Measurements from ENCODE around the gene KLHL3.
"Not testable (repeated sequence)": the region's sequence is repeated elsewhere in the genome, so short reads cannot be mapped to it uniquely, and the experiment has no call there.

The KLHL3 gene

GRCh38 chr5:137665678-137666460 lies 70.0 kb downstream of the KLHL3 start:
- DNase-seq, result peak; percentile 11

- DNase-seq, result peak; percentile 40
Observed at GRCh38 chr5:137660349-137660817, 75.5 kb downstream of the KLHL3 start.

- DNase-seq, result no peak
Observed at GRCh38 chr5:137659209-137659608, 76.7 kb downstream of the KLHL3 start.

GRCh38 chr5:137658324-137658723 lies 77.6 kb downstream of the KLHL3 start:
- no peak for DNase-seq

- no peak for DNase-seq
Observed at GRCh38 chr5:137657073-137657472, 78.8 kb downstream of the KLHL3 start.

- no peak for DNase-seq
Observed at GRCh38 chr5:137656558-137656957, 79.3 kb downstream of the KLHL3 start.

- DNase-seq, result no peak
Observed at GRCh38 chr5:137651022-137651421, 84.9 kb downstream of the KLHL3 start.

GRCh38 chr5:137649228-137649935 lies 86.5 kb downstream of the KLHL3 start:
- DNase-seq, result no peak

GRCh38 chr5:137648361-137648760 lies 87.5 kb downstream of the KLHL3 start:
- no peak for DNase-seq

- DNase-seq, result no peak
Observed at GRCh38 chr5:137647401-137647800, 88.5 kb downstream of the KLHL3 start.

- no peak for DNase-seq
Observed at GRCh38 chr5:137646761-137647160, 89.1 kb downstream of the KLHL3 start.

GRCh38 chr5:137643081-137643480 lies 92.8 kb downstream of the KLHL3 start:
- not testable (repeated sequence) for DNase-seq

GRCh38 chr5:137642091-137642490 lies 93.8 kb downstream of the KLHL3 start:
- no peak for DNase-seq

GRCh38 chr5:137641148-137641547 lies 94.7 kb downstream of the KLHL3 start:
- no peak for DNase-seq

GRCh38 chr5:137639645-137640044 lies 96.2 kb downstream of the KLHL3 start:
- no peak for DNase-seq

GRCh38 chr5:137638841-137639240 lies 97.0 kb downstream of the KLHL3 start:
- no peak for DNase-seq

- no peak for DNase-seq
Observed at GRCh38 chr5:137636830-137637714, 98.8 kb downstream of the KLHL3 start.

- no peak for DNase-seq
Observed at GRCh38 chr5:137636099-137636498, 99.8 kb downstream of the KLHL3 start.

GRCh38 chr5:137635521-137635921 lies 100.4 kb downstream of the KLHL3 start:
- no peak for DNase-seq

GRCh38 chr5:137633896-137634295 lies 102.0 kb downstream of the KLHL3 start:
- DNase-seq, result no peak

- DNase-seq, result no peak
Observed at GRCh38 chr5:137632716-137633115, 103.2 kb downstream of the KLHL3 start.

- no peak for DNase-seq
Observed at GRCh38 chr5:137631453-137631852, 104.4 kb downstream of the KLHL3 start.

- no peak for DNase-seq
Observed at GRCh38 chr5:137630972-137631370, 104.9 kb downstream of the KLHL3 start.

Measured in stimulated activated naive CD4-positive, alpha-beta T cell treated with Interleukin-2 at 50 U/mL for 16 hours (primary cell).